ENCODE data around the gene SPTBN1. TPM values are rescaled to one million over a fixed set of nuclear protein-coding genes. Genes with fewer than 3 reads are reported as not detected.

Gene SPTBN1
- total and polyA plus RNA-seq, 2 of the 13 experiments (the other 11 are each of a cell fraction or from before 2014, with no cell fraction given): 123 to 299 TPM

DNA sequence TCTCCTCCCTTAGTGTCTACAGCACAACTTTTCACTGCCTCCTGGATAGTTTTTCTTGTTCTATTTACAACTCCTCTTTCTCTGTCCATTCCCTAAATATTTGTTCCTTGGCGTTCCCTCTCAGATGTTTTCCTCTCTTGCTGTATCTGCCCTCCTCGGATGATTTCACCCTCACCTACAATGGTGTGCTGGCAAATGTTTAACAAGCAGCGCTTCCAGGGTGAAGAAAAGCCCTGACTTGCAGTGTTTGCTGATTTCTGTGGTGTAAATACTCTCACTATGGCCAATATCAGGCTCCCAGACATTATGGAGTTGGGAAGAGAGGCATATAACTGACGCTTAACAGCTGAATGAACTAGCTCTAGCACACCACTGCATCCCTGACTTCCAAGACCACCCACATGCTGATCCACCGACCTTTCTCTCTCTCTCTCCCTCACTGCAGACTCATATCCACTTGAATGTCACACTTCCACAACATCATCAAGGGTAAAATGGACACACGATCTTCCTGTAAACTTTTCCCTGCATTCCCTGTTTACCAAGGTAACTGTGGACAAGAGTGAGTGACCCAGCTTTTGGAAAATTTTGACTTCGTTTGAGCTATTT lies 31.5 kb upstream of the SPTBN1 start:
- CTCF ChIA-PET (ENCODE audit: low intra/inter-chr PET ratio, low total read pairs): no interaction called here
- BruUV-seq (replicated peaks): no TSS peak
- TF ChIP-seq, protein P1, sequence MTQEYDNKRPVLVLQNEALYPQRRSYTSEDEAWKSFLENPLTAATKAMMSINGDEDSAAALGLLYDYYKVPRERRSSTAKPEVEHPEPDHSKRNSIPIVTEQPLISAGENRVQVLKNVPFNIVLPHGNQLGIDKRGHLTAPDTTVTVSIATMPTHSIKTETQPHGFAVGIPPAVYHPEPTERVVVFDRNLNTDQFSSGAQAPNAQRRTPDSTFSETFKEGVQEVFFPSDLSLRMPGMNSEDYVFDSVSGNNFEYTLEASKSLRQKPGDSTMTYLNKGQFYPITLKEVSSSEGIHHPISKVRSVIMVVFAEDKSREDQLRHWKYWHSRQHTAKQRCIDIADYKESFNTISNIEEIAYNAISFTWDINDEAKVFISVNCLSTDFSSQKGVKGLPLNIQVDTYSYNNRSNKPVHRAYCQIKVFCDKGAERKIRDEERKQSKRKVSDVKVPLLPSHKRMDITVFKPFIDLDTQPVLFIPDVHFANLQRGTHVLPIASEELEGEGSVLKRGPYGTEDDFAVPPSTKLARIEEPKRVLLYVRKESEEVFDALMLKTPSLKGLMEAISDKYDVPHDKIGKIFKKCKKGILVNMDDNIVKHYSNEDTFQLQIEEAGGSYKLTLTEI (CRISPR knock-in tag; conservative IDR thresholded peaks at IDR 0.05): no peak
- no peak for TF ChIP-seq ZNF781 (CRISPR knock-in tag; IDR thresholded peaks at IDR 0.05; ENCODE audit: borderline replicate concordance, not compliant biosample characterization)
- no peak for TF ChIP-seq ZNF501 (CRISPR knock-in tag; IDR thresholded peaks at IDR 0.05)
- 0 out of 2 replicates have a peak, but pooled peaks have one; percentile 21 for TF ChIP-seq GFI1 (CRISPR knock-in tag; IDR thresholded peaks at IDR 0.05; ENCODE audit: borderline replicate concordance)
- TF ChIP-seq, protein P2, sequence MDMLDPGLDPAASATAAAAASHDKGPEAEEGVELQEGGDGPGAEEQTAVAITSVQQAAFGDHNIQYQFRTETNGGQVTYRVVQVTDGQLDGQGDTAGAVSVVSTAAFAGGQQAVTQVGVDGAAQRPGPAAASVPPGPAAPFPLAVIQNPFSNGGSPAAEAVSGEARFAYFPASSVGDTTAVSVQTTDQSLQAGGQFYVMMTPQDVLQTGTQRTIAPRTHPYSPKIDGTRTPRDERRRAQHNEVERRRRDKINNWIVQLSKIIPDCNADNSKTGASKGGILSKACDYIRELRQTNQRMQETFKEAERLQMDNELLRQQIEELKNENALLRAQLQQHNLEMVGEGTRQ (IDR thresholded peaks at IDR 0.05; ENCODE audit: low read depth, low read length): no peak
- TF ChIP-seq, protein P2 (CRISPR knock-in tag; IDR thresholded peaks at IDR 0.05; ENCODE audit: borderline replicate concordance): no peak
- TF ChIP-seq, protein P3, sequence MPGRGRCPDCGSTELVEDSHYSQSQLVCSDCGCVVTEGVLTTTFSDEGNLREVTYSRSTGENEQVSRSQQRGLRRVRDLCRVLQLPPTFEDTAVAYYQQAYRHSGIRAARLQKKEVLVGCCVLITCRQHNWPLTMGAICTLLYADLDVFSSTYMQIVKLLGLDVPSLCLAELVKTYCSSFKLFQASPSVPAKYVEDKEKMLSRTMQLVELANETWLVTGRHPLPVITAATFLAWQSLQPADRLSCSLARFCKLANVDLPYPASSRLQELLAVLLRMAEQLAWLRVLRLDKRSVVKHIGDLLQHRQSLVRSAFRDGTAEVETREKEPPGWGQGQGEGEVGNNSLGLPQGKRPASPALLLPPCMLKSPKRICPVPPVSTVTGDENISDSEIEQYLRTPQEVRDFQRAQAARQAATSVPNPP (CRISPR knock-in tag; IDR thresholded peaks at IDR 0.05): no peak
- TF ChIP-seq ZNF331 (CRISPR knock-in tag; IDR thresholded peaks at IDR 0.05): no peak
- TF ChIP-seq ZNF746 (CRISPR knock-in tag; IDR thresholded peaks at IDR 0.05): no peak
- no peak for TF ChIP-seq ATF7 (IDR thresholded peaks at IDR 0.05)
- no peak for TF ChIP-seq ATF7 (CRISPR knock-in tag; IDR thresholded peaks at IDR 0.05)
- TF ChIP-seq ZNF263 (CRISPR knock-in tag; IDR thresholded peaks at IDR 0.05): no peak
- TF ChIP-seq TCF7 (IDR thresholded peaks at IDR 0.05; ENCODE audit: low read depth): no peak
- no peak for TF ChIP-seq SNAI1 (CRISPR knock-in tag; IDR thresholded peaks at IDR 0.05; ENCODE audit: borderline replicate concordance)
- TF ChIP-seq, protein P4, sequence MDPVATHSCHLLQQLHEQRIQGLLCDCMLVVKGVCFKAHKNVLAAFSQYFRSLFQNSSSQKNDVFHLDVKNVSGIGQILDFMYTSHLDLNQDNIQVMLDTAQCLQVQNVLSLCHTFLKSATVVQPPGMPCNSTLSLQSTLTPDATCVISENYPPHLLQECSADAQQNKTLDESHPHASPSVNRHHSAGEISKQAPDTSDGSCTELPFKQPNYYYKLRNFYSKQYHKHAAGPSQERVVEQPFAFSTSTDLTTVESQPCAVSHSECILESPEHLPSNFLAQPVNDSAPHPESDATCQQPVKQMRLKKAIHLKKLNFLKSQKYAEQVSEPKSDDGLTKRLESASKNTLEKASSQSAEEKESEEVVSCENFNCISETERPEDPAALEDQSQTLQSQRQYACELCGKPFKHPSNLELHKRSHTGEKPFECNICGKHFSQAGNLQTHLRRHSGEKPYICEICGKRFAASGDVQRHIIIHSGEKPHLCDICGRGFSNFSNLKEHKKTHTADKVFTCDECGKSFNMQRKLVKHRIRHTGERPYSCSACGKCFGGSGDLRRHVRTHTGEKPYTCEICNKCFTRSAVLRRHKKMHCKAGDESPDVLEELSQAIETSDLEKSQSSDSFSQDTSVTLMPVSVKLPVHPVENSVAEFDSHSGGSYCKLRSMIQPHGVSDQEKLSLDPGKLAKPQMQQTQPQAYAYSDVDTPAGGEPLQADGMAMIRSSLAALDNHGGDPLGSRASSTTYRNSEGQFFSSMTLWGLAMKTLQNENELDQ (CRISPR knock-in tag; IDR thresholded peaks at IDR 0.05; ENCODE audit: borderline replicate concordance): no peak
- TF ChIP-seq, protein P5, sequence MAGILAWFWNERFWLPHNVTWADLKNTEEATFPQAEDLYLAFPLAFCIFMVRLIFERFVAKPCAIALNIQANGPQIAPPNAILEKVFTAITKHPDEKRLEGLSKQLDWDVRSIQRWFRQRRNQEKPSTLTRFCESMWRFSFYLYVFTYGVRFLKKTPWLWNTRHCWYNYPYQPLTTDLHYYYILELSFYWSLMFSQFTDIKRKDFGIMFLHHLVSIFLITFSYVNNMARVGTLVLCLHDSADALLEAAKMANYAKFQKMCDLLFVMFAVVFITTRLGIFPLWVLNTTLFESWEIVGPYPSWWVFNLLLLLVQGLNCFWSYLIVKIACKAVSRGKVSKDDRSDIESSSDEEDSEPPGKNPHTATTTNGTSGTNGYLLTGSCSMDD (CRISPR knock-in tag; IDR thresholded peaks at IDR 0.05): no peak

More for the DNA sequence above, 31.5 kb upstream of the SPTBN1 start:
- Histone ChIP-seq H3K4me3 (replicated peaks in 1 of 3; ENCODE audit: insufficient read depth in 1 of 3, low read depth in 2 of 3, low read length in 3 of 3) (no peak overlapping the region), H3K79me2 (ENCODE audit: insufficient read depth, low read length) (no peaks in the 10 kb centered on the region), H3K27me3 (ENCODE audit: control insufficient read depth in 1 of 2, insufficient read depth in 2 of 2, low read length in 2 of 2) (peaks cover 0 to 22% of the 10 kb centered on the region in 2 experiments; a peak in 2 of 5 replicates), H2AFZ (ENCODE audit: low read length) (peak overlapping the region; percentile 48), H3K4me1 (ENCODE audit: insufficient read depth, low read length) (peaks cover 13% of the 10 kb centered on the region), H3K9me3 (ENCODE audit: low read length) (no peaks in the 10 kb centered on the region), H3K27ac (ENCODE audit: extremely low read length, insufficient read depth, low read length) (no peak overlapping the region), H3K36me3 (replicated peaks in 1 of 2; ENCODE audit: control insufficient read depth in 1 of 2, insufficient read depth in 2 of 2, low read length in 2 of 2) (no peaks in the 10 kb centered on the region), H4K20me1 (ENCODE audit: insufficient read depth, low read length) (no peaks in the 10 kb centered on the region), H3K9ac (ENCODE audit: insufficient read depth, low read depth, low read length) (peak overlapping the region; percentile 21; the same call in 1 of the 2 replicates), H3K4me2 (ENCODE audit: low read depth, low read length) (peak overlapping the region; percentile 54)
- in situ Hi-C loops (cut with HindIII; ENCODE audit: extremely low pct_ligation_motif_present, low pct_unique_long_range_greater_than_20kb): no loop called here
- intact Hi-C loops (cut with micrococcal nuclease; ENCODE audit: unreplicated experiment): no loop called here
- 7% methylated on average over 7 of the region's 7 CpGs for WGBS (ENCODE audit: low lambda C conversion rate)
- peak; percentile 20 for DNase-seq (ENCODE audit: low spot score)
- POLR2A ChIA-PET: no interaction called here
- FAIRE-seq: peak; percentile 46
- ATAC-seq: peak; percentile 86
